Sigmoid colon (tissue), 7 donors: ENCODE results near the gene SMARCC1. TPM values are rescaled to one million over a fixed set of nuclear protein-coding genes. Genes with fewer than 3 reads are reported as not detected.
"Not testable (repeated sequence)": the region's sequence is repeated elsewhere in the genome, so short reads cannot be mapped to it uniquely, and the experiment has no call there.

ENCODE experiments used
- DNase-seq: peaks from one replicate; pipeline ENCODE4 v3.0.0-alpha.2; 2019
- H3K27ac ChIP-seq, 4 donors: fragments of 200-600 bp; sonication (generic); one replicate each; pipeline ENCODE4 v1.5.1; 2016 to 2019; ENCODE audit warnings: mild to moderate bottlenecking in 1 of 4
- H3K27me3 ChIP-seq, 3 donors: fragments of 200-600 bp; sonication (generic); one replicate each; pipeline ENCODE4 v1.5.1; 2019; ENCODE audit warnings: mild to moderate bottlenecking in 1 of 3
- H3K36me3 ChIP-seq, 4 donors: fragments of 200-600 bp; sonication (generic); one replicate each; pipeline ENCODE4 v1.5.1; 2016 to 2019
- H3K4me1 ChIP-seq, 4 donors: fragments of 200-600 bp; sonication (generic); one replicate each; pipeline ENCODE4 v1.5.1; 2017 to 2019
- H3K4me3 ChIP-seq, 4 donors: fragments of 200-600 bp; sonication (generic); one replicate each; pipeline ENCODE4 v1.5.1; 2017 to 2019; ENCODE audit warnings: mild to moderate bottlenecking in 2 of 4, moderate library complexity in 1 of 4
- H3K9me3 ChIP-seq, 4 donors: fragments of 200-600 bp in 3 of 4; sonication (generic) in 3 of 4; one replicate each; pipeline versions ENCODE4 v1.5.1 to v1.6.1; 2013 to 2019
- CTCF ChIP-seq, 4 experiments: fragments of 450-650 bp in 3 of 4; fragments of 200-600 bp in 1 of 4; IDR thresholded peaks; one replicate each; pipeline ENCODE4 v1.5.1; 2016 to 2019; ENCODE audit warnings: antibody characterized with exemption in 4 of 4, mild to moderate bottlenecking in 3 of 4, moderate library complexity in 2 of 4
- EP300 ChIP-seq, 4 donors: sonication (generic); formaldehyde crosslinking; IDR thresholded peaks; one replicate each; pipeline ENCODE4 v1.6.1; 2017; ENCODE audit warnings: antibody characterized with exemption in 4 of 4
- POLR2A ChIP-seq, 2 donors: fragments of 450-650 bp; IDR thresholded peaks; one replicate each; pipeline ENCODE4 v1.6.1; 2016; ENCODE audit warnings: antibody characterized with exemption in 2 of 2, mild to moderate bottlenecking in 2 of 2, moderate library complexity in 2 of 2
- POLR2AphosphoS5 ChIP-seq, 4 donors: sonication (generic); formaldehyde crosslinking; IDR thresholded peaks; one replicate each; pipeline ENCODE4 v1.6.1; 2017; ENCODE audit warnings: antibody characterized with exemption in 4 of 4
- WGBS, 2 donors: extraction: QIAGEN DNeasy Blood & Tissue Kit; methylation state at CpG; one replicate each; pipeline ENCODE4 v1.1.7; 2013; 5-methylcytosine and 5-hydroxymethylcytosine counted together
- intact Hi-C: fragments of 100-400 bp; cut with DNase I; formaldehyde crosslinking; loops from one replicate; pipeline ENCODE4 v1.15.1; 2023
- polyA plus RNA-seq, 3 donors: library from polyadenylated mRNA; stranded (reverse); fragments of 200-250 nt; gene quantifications; one replicate each; pipeline ENCODE4 v1.2.3, GENCODE V29; 2013
- total RNA-seq, 4 donors: library from RNA; depleted of rRNA; stranded (reverse); fragments of >200 nt; gene quantifications; one replicate each; pipeline ENCODE4 v1.1.0, GENCODE V29; 2016
- donor health status: healthy with polysubstance abuse.
- donor health status: Bipolar disorder and iron deficiency.
- donor health status: healthy.

Gene SMARCC1
- total and polyA plus RNA-seq, 7 donors, result 11.1 to 57.3 (median 43.9) TPM

GRCh38 chr3:47732143-47732542 is 49.5 kb downstream of the SMARCC1 start:
- TF ChIP-seq CTCF (IDR thresholded peaks at IDR 0.05), result no peak
- no peak for TF ChIP-seq POLR2A (IDR thresholded peaks at IDR 0.05)
- no peak for TF ChIP-seq EP300 (IDR thresholded peaks at IDR 0.05)
- no peak for TF ChIP-seq POLR2AphosphoS5 (IDR thresholded peaks at IDR 0.05)
- Histone ChIP-seq H3K36me3 (peaks cover 3 to 79% (median 26%) of the 10 kb centered on the region in 4 donors), H3K27ac (no peak overlapping the region), H3K27me3 (no peaks in the 10 kb centered on the region), H3K4me1 (no peaks in the 10 kb centered on the region), H3K9me3 (no peaks in the 10 kb centered on the region), H3K4me3 (no peak overlapping the region)
- 71 to 75% methylated on average over 2 of the region's 2 CpGs for WGBS, 2 donors
- DNase-seq, result no peak
- intact Hi-C loops, result no loop called here

- no peaks in the 10 kb centered on the region for H3K4me1 ChIP-seq
- 87 to 90% methylated on average over 8 of the region's 8 CpGs for WGBS, 2 donors
- H3K27me3 ChIP-seq, result no peaks in the 10 kb centered on the region
- intact Hi-C loops, result no loop called here
- no peak overlapping the region for H3K27ac ChIP-seq
- H3K36me3 ChIP-seq, result peaks cover 3 to 82% (median 26%) of the 10 kb centered on the region in 4 donors
- no peaks in the 10 kb centered on the region for H3K9me3 ChIP-seq
- no peak overlapping the region for H3K4me3 ChIP-seq
- DNase-seq, result no peak
- TF ChIP-seq POLR2AphosphoS5 (IDR thresholded peaks at IDR 0.05), result no peak
- no peak for TF ChIP-seq EP300 (IDR thresholded peaks at IDR 0.05)
- no peak for TF ChIP-seq CTCF (IDR thresholded peaks at IDR 0.05)
- TF ChIP-seq POLR2A (IDR thresholded peaks at IDR 0.05), result no peak
These were observed 50.6 kb downstream of the SMARCC1 start for GRCh38 chr3:47731061-47731460.

- 24 to 70% methylated on average over 2 of the region's 2 CpGs for WGBS, 2 donors
- intact Hi-C loops, result no loop called here
- DNase-seq, result no peak
These were observed 58.8 kb downstream of the SMARCC1 start for GRCh38 chr3:47722859-47723258.

GRCh38 chr3:47717448-47717847 is 64.2 kb downstream of the SMARCC1 start:
- DNase-seq, intact Hi-C loops, H3K4me3 ChIP-seq, H3K27ac ChIP-seq, H3K27me3 ChIP-seq, H3K4me1 ChIP-seq, H3K9me3 ChIP-seq: not testable (repeated sequence)
- WGBS, 2 donors, result 94 to 97% methylated on average over 4 of the region's 4 CpGs
- H3K36me3 ChIP-seq, result peaks cover 12 to 54% (median 13%) of the 10 kb centered on the region in 4 donors

More at GRCh38 chr3:47722859-47723258, 58.8 kb downstream of the SMARCC1 start:
- H3K27ac ChIP-seq, result no peak overlapping the region
- no peaks in the 10 kb centered on the region for H3K9me3 ChIP-seq
- peaks cover 8 to 50% (median 11%) of the 10 kb centered on the region in 4 donors for H3K36me3 ChIP-seq
- H3K27me3 ChIP-seq, result no peaks in the 10 kb centered on the region
- H3K4me1 ChIP-seq, result no peaks in the 10 kb centered on the region
- TF ChIP-seq POLR2AphosphoS5 (IDR thresholded peaks at IDR 0.05) (no peak), CTCF (IDR thresholded peaks at IDR 0.05) (no peak), EP300 (IDR thresholded peaks at IDR 0.05) (no peak), POLR2A (IDR thresholded peaks at IDR 0.05) (no peak)
- H3K4me3 ChIP-seq, result no peak overlapping the region

- Histone ChIP-seq H3K9me3 (no peaks in the 10 kb centered on the region), H3K36me3 (peaks cover 12 to 62% (median 13%) of the 10 kb centered on the region in 4 donors), H3K27ac (no peak overlapping the region), H3K4me1 (no peaks in the 10 kb centered on the region), H3K4me3 (no peak overlapping the region), H3K27me3 (no peaks in the 10 kb centered on the region)
- intact Hi-C loops, result no loop called here
- no peak for TF ChIP-seq EP300 (IDR thresholded peaks at IDR 0.05)
- no peak for TF ChIP-seq POLR2AphosphoS5 (IDR thresholded peaks at IDR 0.05)
- no peak for TF ChIP-seq CTCF (IDR thresholded peaks at IDR 0.05)
- TF ChIP-seq POLR2A (IDR thresholded peaks at IDR 0.05), result no peak
- no peak for DNase-seq
- 88 to 95% methylated on average over 1 of the region's 1 CpG for WGBS, 2 donors
These were observed 65.0 kb downstream of the SMARCC1 start for GRCh38 chr3:47716656-47717055.
